GM18498 (cell line): ENCODE data around the gene FLRT2.

Experiments used
- ATAC-seq: cut with Tn5 transposase; IDR thresholded peaks from one replicate; pipeline ENCODE4 v1.9.1; 2021; ENCODE audit warnings: mild to moderate bottlenecking, moderate library complexity; ENCODE audit not compliant: unreplicated experiment

Gene FLRT2, protein sequence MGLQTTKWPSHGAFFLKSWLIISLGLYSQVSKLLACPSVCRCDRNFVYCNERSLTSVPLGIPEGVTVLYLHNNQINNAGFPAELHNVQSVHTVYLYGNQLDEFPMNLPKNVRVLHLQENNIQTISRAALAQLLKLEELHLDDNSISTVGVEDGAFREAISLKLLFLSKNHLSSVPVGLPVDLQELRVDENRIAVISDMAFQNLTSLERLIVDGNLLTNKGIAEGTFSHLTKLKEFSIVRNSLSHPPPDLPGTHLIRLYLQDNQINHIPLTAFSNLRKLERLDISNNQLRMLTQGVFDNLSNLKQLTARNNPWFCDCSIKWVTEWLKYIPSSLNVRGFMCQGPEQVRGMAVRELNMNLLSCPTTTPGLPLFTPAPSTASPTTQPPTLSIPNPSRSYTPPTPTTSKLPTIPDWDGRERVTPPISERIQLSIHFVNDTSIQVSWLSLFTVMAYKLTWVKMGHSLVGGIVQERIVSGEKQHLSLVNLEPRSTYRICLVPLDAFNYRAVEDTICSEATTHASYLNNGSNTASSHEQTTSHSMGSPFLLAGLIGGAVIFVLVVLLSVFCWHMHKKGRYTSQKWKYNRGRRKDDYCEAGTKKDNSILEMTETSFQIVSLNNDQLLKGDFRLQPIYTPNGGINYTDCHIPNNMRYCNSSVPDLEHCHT

DNA sequence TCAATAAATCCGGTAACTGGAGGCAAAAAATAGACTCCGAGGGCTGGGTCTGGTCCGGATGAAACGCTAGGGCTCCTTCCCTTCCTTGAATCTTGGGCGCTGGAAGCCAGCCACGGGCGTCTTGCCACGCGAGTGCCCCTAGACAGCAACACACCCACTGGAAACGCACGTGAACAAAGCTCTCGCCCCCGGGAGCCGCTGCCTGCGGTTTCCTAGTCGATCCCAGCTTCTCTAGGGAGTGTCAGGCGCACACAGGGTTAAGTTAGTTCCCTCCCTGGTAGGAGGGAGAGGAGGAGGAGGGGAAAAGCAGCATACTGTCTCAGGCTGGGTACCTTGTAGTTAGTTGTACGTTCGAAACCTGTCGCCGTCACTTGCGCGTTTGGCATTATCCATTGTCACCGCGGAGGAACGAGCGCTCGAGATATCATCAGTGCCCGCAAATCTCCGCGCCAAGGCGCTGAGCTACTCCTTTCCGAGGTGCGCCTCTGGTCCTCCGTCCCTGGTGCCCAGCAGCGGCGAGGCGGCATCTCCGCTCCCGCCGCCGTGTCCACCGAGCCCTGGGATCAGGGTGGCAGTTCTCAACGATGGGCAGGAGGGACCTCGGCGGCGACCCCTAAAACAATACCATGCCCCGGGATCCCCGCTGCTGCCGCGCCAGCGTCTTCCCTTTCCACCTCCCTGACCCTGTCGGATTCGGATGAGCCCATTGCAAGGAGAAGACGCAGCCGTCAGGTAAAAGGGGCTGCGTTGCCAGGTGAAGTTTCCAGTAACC, at the start of gene FLRT2:
Gene FLRT2 (plus strand): TSS at position 342 of the 772 bp plus-strand sequence. CDS start 91,371 bp downstream, outside the sequence.
- ATAC-seq: no peak

GRCh38 chr14:85481471-85481870, 48.5 kb upstream of the FLRT2 start:
- ATAC-seq: no peak

- no peak for ATAC-seq
These were observed 47.4 kb upstream of the FLRT2 start for GRCh38 chr14:85482552-85482951.

GRCh38 chr14:85483037-85483436, 46.9 kb upstream of the FLRT2 start:
- ATAC-seq: no peak

GRCh38 chr14:85483652-85484051, 46.3 kb upstream of the FLRT2 start:
- ATAC-seq: no peak

- ATAC-seq: no peak
These were observed 42.7 kb upstream of the FLRT2 start for GRCh38 chr14:85487215-85487614.

DNA sequence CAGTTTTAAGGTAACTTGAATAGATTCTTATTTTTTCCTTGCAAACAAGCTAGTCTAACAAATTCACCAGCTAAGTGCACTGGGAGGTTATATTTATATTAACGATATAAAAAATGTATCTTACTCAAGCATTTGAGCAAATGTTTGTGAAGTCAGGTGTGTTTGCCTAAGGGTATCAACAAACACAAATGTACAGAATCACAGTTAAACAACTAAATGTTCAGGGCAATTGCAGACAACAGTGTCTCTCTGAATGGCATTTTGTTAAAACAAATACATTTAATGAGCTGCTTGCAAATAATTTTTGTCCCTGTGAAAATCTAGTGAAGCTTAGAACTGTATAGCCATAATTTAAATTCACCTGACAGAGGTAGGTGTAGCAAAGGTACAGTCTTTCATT, 28.2 kb upstream of the FLRT2 start:
- no peak for ATAC-seq

DNA sequence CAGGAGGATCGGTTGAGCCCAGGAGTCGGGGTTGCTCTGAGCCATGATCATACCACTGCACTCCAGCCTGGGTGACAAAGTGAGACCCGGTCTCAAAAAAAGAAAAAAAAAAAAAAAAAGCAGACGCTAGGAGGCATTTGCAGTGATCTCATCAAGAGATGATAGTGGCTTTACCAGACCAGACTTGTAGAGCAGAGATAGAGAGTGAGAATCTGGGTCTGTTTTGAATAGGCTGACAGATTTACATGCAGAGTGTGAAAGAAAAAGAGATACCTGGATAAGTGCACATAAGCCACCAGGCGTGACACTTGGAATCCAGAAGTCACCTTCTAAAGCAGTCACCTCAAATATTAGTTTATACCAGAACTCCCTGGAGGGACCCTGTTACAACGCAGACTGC, 21.1 kb upstream of the FLRT2 start:
- ATAC-seq: no peak

DNA sequence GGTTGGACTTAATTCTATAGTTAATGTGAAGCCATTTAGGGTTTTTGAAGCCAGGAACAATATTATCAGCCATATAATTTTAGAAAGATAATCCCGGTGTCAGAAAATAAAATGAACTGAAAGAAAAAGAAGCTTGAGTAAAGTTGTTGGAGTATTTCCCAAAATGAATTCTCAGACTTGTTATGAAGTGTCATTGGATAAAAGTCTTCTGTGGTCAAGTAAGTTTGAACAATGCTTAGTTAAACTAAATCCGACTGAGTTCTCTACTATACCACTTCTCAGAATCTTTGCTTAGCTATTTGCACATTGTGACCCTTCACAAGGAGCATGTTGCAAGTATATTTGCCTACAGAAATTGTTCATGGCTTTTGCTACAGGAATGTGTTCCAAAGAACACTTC, 17.5 kb upstream of the FLRT2 start:
- ATAC-seq: no peak

- no peak for ATAC-seq
These were observed 15.5 kb upstream of the FLRT2 start for GRCh38 chr14:85514487-85514886.

GRCh38 chr14:85516239-85517113, 13.5 kb upstream of the FLRT2 start:
- ATAC-seq: no peak

DNA sequence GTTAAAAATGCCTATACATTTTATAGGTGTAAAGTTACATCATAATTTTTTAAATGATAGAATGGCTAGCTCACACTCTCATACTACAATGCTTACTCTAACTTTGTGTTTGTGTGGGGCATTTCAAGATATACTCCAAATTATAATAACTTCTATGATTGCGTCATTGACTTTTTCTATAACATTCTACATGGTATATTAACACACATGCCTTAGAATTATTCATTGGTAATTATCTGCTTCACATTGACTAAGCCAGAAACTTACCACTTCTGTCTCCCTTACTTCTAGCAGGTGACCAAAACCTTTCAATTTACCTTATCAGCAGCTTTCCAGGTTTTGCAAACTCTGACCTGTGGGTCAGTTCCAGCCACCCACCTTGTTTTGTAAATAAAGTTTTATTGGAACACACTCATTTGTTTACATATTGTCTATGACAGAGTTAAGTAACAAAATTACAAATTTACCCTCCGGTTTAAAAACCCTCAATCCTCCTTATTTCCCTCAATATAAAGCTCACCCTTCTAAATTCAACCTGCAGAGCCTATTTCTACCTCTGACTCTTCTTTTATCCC, 12.7 kb upstream of the FLRT2 start:
- ATAC-seq: no peak

DNA sequence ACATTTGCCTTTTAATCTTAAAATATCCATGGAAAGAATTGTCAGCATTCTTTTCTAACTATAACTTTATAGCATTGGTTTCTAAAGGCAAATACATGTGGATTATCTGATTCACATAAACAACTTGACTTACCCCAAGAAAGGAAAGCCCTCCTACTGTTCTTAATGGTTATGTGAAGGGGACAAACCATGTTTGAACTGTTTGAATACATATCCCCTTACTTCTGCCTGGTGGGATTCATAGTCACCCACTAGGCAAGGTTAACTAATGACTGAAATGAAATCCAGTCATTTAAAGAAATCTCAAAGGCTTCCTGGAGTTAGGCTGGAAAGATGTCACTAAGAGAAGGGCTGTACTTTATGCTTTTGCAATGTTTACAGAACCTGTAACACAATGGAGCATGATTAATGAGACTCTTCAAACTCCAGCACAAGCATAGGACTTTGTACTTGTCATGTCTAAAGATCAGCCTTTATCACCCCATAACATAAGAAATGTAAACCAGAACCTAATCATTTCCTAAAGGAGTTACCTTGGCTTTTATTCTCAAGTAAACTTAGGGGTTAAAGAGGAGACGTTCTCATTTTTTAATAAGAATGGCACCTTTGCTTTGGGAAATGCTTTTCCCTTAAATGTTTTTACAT, 10.2 kb upstream of the FLRT2 start:
- no peak for ATAC-seq

DNA sequence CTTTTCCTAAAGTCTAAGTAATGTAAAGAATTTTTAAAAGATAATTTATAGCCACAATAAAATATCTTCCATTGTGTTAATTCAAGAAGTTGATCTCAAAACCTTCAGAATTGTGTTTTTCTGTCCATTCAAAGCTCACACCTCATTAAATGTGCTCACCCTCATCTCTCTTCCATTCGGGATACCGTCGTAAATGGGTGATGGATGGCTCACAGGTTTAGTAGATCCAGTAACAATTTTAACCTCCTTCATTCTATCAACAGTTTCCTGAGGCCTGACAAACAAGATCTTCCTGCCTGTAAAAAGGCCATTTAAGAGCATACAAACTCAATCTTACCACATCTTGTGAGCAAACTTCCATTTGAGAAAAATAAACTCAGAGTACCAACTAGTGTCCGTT, 9.4 kb upstream of the FLRT2 start:
- ATAC-seq: no peak

GRCh38 chr14:85523624-85524023, 6.3 kb upstream of the FLRT2 start:
- ATAC-seq: no peak

DNA sequence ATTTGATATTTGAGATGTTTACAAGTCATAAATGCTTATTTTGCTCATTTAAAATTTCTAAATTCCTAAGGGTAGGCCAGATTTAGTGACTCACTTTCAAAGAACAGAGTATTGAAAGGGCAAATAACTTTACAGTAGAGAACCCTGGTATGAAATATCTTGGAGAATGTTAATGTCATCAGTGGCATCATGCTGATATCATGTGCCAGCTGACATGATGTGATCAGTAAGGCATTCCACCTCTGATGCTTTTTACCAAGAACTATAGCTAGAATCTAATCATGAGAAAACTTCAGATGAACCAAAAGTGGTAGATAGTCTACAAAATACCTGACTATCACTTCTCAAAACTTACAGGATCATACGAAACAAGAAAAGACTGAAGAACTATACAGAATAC, 2.9 kb upstream of the FLRT2 start:
- no peak for ATAC-seq

DNA sequence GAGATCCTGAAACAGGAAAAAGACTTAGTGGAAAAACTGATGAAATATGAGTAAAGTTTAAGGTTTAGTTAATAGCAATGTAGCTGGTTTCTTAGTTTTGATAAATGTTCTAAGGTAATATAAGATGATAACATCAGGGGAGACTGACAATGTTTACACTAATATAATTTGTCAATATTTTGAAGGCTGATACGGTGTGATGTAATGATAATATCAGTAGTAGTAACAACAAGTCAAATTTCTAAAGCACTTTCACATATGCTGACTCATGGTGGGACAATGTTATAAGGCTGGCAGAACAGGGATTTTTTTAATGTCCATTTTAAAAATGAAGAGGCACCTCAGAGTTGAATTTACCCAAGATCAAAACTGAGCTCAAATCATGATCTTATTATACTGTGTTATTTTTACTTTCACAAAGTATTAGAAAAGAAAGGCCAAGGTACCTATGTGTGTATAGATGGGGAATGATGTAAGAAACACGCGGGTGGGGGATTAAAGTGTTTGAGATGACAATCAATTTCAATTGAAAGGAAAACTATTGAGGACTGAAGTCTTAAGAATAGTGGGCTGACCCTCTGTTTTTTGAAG, 2.4 kb upstream of the FLRT2 start:
- ATAC-seq: no peak

- ATAC-seq: no peak
These were observed 1.7 kb upstream of the FLRT2 start for GRCh38 chr14:85528080-85528896.
